Sigmoid colon (tissue), 4 donors: ENCODE measurements around the gene AVP.

Source experiments
- CTCF ChIP-seq, 4 experiments: fragments of 450-650 bp in 3 of 4; fragments of 200-600 bp in 1 of 4; IDR thresholded peaks; one replicate each; pipeline ENCODE4 v1.5.1; 2016 to 2019; ENCODE audit warnings: antibody characterized with exemption in 4 of 4, mild to moderate bottlenecking in 3 of 4, moderate library complexity in 2 of 4
- POLR2A ChIP-seq, 2 donors: fragments of 450-650 bp; IDR thresholded peaks; one replicate each; pipeline ENCODE4 v1.6.1; 2016; ENCODE audit warnings: antibody characterized with exemption in 2 of 2, mild to moderate bottlenecking in 2 of 2, moderate library complexity in 2 of 2
- POLR2AphosphoS5 ChIP-seq, 4 donors: sonication (generic); formaldehyde crosslinking; IDR thresholded peaks; one replicate each; pipeline ENCODE4 v1.6.1; 2017; ENCODE audit warnings: antibody characterized with exemption in 4 of 4

- TF ChIP-seq CTCF (IDR thresholded peaks at IDR 0.05) (no peak), POLR2AphosphoS5 (IDR thresholded peaks at IDR 0.05) (no peak), POLR2A (IDR thresholded peaks at IDR 0.05) (no peak)
Observed at GRCh38 chr20:3100480-3100879, 16.0 kb upstream of the AVP start.
